ENCODE measurements around the gene ARL4A.

ARL4A gene

DNA sequence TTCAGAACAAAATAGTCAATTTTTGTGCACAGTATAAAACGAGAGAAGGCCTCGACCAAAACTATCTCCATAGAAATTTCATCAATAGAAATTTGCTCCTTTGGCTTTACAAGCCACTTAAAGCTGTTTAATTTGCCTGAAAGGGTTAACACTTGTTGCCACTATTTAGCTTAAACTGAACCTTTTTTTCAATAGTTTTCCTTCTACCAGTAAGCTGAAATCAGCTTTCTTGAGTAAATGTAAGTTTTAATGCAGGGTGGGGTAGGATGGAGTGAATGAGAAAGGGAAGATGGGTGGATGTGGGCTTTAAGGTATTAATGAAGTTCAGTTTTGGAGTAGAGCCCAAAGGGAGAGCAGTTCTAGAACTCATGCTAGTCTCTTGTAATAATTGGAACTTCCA, 39.5 kb downstream of the ARL4A start:
- DNase-seq (ENCODE audit: low spot score), result no peak

- DNase-seq (ENCODE audit: low spot score), result no peak
These were observed 40.2 kb downstream of the ARL4A start for GRCh38 chr7:12727455-12728191.

DNA sequence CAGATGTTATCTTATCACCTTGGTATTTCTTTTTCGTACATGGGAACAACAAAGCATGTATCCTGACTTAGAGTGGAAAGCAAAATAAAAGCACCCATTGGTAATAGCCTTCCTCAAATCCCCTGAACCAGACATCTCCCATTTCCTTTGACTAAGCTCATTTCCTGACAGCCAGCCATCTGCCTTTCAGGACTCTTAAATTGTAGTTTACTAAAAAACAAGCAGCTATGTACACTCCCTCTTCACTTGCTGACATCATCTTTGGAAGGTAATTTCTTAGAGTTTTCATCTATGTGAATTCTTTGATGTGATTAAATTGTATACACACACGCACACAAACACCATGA, 40.7 kb downstream of the ARL4A start:
- no peak for DNase-seq (ENCODE audit: low spot score)

DNA sequence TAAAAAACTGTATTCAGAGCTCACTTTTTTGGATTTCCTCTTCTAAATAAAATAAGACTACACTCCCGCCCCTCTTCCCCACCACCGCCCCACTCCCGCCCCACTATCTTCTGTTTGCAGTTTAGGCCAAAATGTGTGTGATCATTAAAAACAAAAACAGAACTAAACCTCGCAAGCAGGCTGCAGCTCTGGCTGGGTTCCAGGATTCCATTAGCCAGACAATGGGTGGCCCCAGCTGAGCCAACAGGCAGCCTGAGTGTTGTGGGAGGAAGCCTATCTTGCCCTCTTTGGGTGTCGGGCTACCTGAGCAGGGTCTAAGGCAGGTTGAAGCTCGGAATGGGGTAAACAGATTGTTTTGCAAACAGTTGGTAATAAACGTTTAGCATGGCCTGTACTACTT, 41.7 kb downstream of the ARL4A start:
- no peak for DNase-seq (ENCODE audit: low spot score)

GRCh38 chr7:12730523-12730922, 43.1 kb downstream of the ARL4A start:
- no peak for DNase-seq (ENCODE audit: low spot score)

GRCh38 chr7:12731214-12731656, 43.8 kb downstream of the ARL4A start:
- no peak for DNase-seq (ENCODE audit: low spot score)

GRCh38 chr7:12731775-12732174, 44.3 kb downstream of the ARL4A start:
- DNase-seq (ENCODE audit: low spot score), result no peak

GRCh38 chr7:12732428-12732827, 45.0 kb downstream of the ARL4A start:
- no peak for DNase-seq (ENCODE audit: low spot score)

- DNase-seq (ENCODE audit: low spot score), result no peak
These were observed 48.5 kb downstream of the ARL4A start for GRCh38 chr7:12735923-12736322.

DNA sequence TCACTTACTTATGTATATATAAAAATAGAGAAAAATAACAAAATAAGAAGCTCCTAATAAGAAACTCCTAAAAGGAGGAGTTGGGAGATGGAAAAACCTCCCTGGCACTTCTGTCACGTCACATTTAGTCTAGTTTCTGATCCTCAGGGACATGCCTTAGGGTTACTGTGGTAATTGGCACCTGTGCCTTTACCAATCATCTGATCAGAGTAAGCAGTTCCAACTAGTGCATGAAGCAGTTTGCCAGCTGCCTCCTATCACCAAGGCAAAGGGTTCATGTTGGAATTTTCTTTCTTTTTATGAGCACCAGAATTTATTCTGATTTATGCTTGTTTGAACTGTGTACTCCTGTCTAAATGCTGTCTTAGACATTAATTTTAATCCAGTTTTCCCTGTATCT, 49.9 kb downstream of the ARL4A start:
- DNase-seq (ENCODE audit: low spot score), result no peak

- no peak for DNase-seq (ENCODE audit: low spot score)
These were observed 50.4 kb downstream of the ARL4A start for GRCh38 chr7:12737836-12738235.

- no peak for DNase-seq (ENCODE audit: low spot score)
These were observed 51.2 kb downstream of the ARL4A start for GRCh38 chr7:12738665-12739064.
